NK-92 treated with Interleukin-12 subunit alpha and Interleukin-12 subunit beta, amount 100 ng/mL, for 24 hours (cell line): Measurements from ENCODE around the gene PHPT1.

Experiments used
- DNase-seq: peaks from one replicate; lab custom pipeline; 2025; lab: John Stamatoyannopoulos, UW

Gene PHPT1

GRCh38 chr9:136847826-136848392, 1.3 kb upstream of the PHPT1 start:
- no peak for DNase-seq

GRCh38 chr9:136848393-136849037, 694 bp upstream of the PHPT1 start:
- no peak for DNase-seq

- no peak for DNase-seq
Measured at GRCh38 chr9:136849960-136850865, 1.0 kb downstream of the PHPT1 start.

- DNase-seq: no peak
Measured at GRCh38 chr9:136850866-136851775, 1.9 kb downstream of the PHPT1 start.

- DNase-seq: no peak
Measured at GRCh38 chr9:136851941-136852663, 2.9 kb downstream of the PHPT1 start, which contains the start of gene MAMDC4. TSS of gene MAMDC4 (plus strand) at chr9:136852346. CDS start at chr9:136852417, 71 bp downstream.

- DNase-seq: no peak
Measured at GRCh38 chr9:136852664-136853595, 3.7 kb downstream of the PHPT1 start.

GRCh38 chr9:136853596-136854112, 4.4 kb downstream of the PHPT1 start:
- DNase-seq: no peak

- no peak for DNase-seq
Measured at GRCh38 chr9:136854113-136854841, 5.1 kb downstream of the PHPT1 start.

GRCh38 chr9:136854842-136855460, 5.7 kb downstream of the PHPT1 start:
- no peak for DNase-seq

GRCh38 chr9:136855461-136856078, 6.4 kb downstream of the PHPT1 start:
- no peak for DNase-seq

- DNase-seq: no peak
Measured at GRCh38 chr9:136856079-136856476, 6.9 kb downstream of the PHPT1 start.

GRCh38 chr9:136856541-136857141, 7.4 kb downstream of the PHPT1 start:
- DNase-seq: no peak

GRCh38 chr9:136857166-136857565, 8.0 kb downstream of the PHPT1 start:
- no peak for DNase-seq

GRCh38 chr9:136857581-136858412, 8.6 kb downstream of the PHPT1 start:
- no peak for DNase-seq

- no peak for DNase-seq
Measured at GRCh38 chr9:136858452-136858843, 9.2 kb downstream of the PHPT1 start.

- DNase-seq: no peak
Measured at GRCh38 chr9:136858844-136859757, 9.9 kb downstream of the PHPT1 start.
